IMR-90 (cell line): ENCODE data around the gene EDA. TPM values are rescaled to one million over a fixed set of nuclear protein-coding genes. Genes with fewer than 3 reads are reported as not detected.

Experiments
- ATAC-seq: fragments of 200-7000 bp; cut with Tn5 transposase; 2 replicates; pipeline ENCODE4 v1.9.1; 2020; ENCODE audit warnings: low read depth, mild to moderate bottlenecking, moderate library complexity
- BruUV-seq: library from RNA; stranded (reverse); fragments of 400-500 nt; replicated peaks from 2 replicates; lab custom pipeline; 2021; lab: Mats Ljungman, UMichigan
- CTCF ChIA-PET: fragments of 300-600 bp; formaldehyde crosslinking; extraction: SDS; loops from one replicate; lab custom pipeline; 2021; ENCODE audit warnings: antibody characterized with exemption; lab: Yijun Ruan, JAX
- POLR2A ChIA-PET: fragments of 300-600 bp; sonication (Branson Sonifier 250); formaldehyde crosslinking; loops from one replicate; lab custom pipeline; 2022; ENCODE audit warnings: antibody characterized with exemption; ENCODE audit not compliant: unreplicated experiment; lab: Charles Lee
- DNase-seq: peaks from one replicate; pipeline ENCODE4 v3.0.0; 2013
- H2AFZ ChIP-seq: replicated peaks from 2 replicates; pipeline ENCODE3; 2013; ENCODE audit warnings: low read length, mild to moderate bottlenecking; ENCODE audit not compliant: poor library complexity
- H2AK5ac ChIP-seq: 2 replicates; pipeline ENCODE4 v1.6.1; 2013; ENCODE audit warnings: low read depth, low read length, inconsistent platforms
- H2AK9ac ChIP-seq: replicated peaks from 2 replicates; pipeline ENCODE3; 2013; ENCODE audit warnings: mild to moderate bottlenecking, low read depth, low read length, moderate library complexity; ENCODE audit not compliant: poor library complexity
- H2BK120ac ChIP-seq: 2 replicates; pipeline ENCODE4 v1.6.1; 2013; ENCODE audit warnings: low read depth, low read length, inconsistent platforms
- H2BK15ac ChIP-seq: 3 replicates; pipeline ENCODE4 v1.6.1; 2013; ENCODE audit warnings: low read depth, low read length, inconsistent platforms
- H2BK20ac ChIP-seq: 2 replicates; pipeline ENCODE4 v1.6.1; 2013; ENCODE audit warnings: low read depth, mild to moderate bottlenecking, inconsistent platforms, low read length, moderate library complexity
- H2BK5ac ChIP-seq: 2 replicates; pipeline ENCODE4 v1.6.1; 2013; ENCODE audit warnings: mild to moderate bottlenecking, low read depth, low read length, inconsistent platforms; ENCODE audit not compliant: poor library complexity, severe bottlenecking
- H3K14ac ChIP-seq: replicated peaks from 2 replicates; pipeline ENCODE4 v1.6.1; 2013; ENCODE audit warnings: low read depth, low read length, inconsistent platforms
- H3K18ac ChIP-seq: 2 replicates; pipeline ENCODE4 v1.6.1; 2013; ENCODE audit warnings: low read depth, low read length, control low read depth
- H3K23ac ChIP-seq: 2 replicates; pipeline ENCODE4 v1.6.1; 2013; ENCODE audit warnings: low read depth, low read length, inconsistent platforms
- H3K27ac ChIP-seq: 2 replicates; pipeline ENCODE4 v1.5.1; 2013; ENCODE audit warnings: mild to moderate bottlenecking, control low read depth, low read length; ENCODE audit not compliant: insufficient read depth
- H3K27me3 ChIP-seq: 2 replicates; pipeline ENCODE4 v1.6.1; 2013; ENCODE audit warnings: low read length; ENCODE audit not compliant: control insufficient read depth, insufficient read depth
- H3K36me3 ChIP-seq: 2 replicates; pipeline ENCODE4 v1.6.1; 2013; ENCODE audit warnings: low read length, mixed read lengths; ENCODE audit not compliant: control insufficient read depth, insufficient read depth
- H3K4ac ChIP-seq: 2 replicates; pipeline ENCODE4 v1.6.1; 2013; ENCODE audit warnings: low read depth, low read length, inconsistent platforms
- H3K4me1 ChIP-seq: 2 replicates; pipeline ENCODE4 v1.6.1; 2013; ENCODE audit warnings: low read length, mixed read lengths; ENCODE audit not compliant: control insufficient read depth, insufficient read depth
- H3K4me2 ChIP-seq: 2 replicates; pipeline ENCODE4 v1.6.1; 2013; ENCODE audit warnings: low read depth, mild to moderate bottlenecking, control low read depth, low read length, moderate library complexity
- H3K4me3 ChIP-seq: 2 replicates; pipeline ENCODE4 v1.5.1; 2013; ENCODE audit warnings: low read depth, mild to moderate bottlenecking, control low read depth, low read length, moderate library complexity; ENCODE audit not compliant: insufficient read depth
- H3K56ac ChIP-seq: 2 replicates; pipeline ENCODE4 v1.6.1; 2013; ENCODE audit warnings: low read length, inconsistent platforms; ENCODE audit not compliant: insufficient read depth; ENCODE audit errors: extremely low read depth
- H3K79me1 ChIP-seq, 2 experiments: 2 replicates each; pipeline ENCODE4 v1.6.1; 2013; ENCODE audit warnings: low read length in 2 of 2, inconsistent platforms in 1 of 2, low read depth in 1 of 2
- H3K9ac ChIP-seq: 2 replicates; pipeline ENCODE4 v1.6.1; 2013; ENCODE audit warnings: low read depth, low read length, control low read depth
- H3K9me1 ChIP-seq: 2 replicates; pipeline ENCODE4 v1.6.1; 2013; ENCODE audit warnings: low read length, inconsistent platforms; ENCODE audit not compliant: insufficient read depth
- H3K9me3 ChIP-seq: 2 replicates; pipeline ENCODE4 v1.6.1; 2013; ENCODE audit warnings: low read length; ENCODE audit not compliant: control insufficient read depth, insufficient read depth
- H4K20me1 ChIP-seq: 2 replicates; pipeline ENCODE4 v1.6.1; 2013; ENCODE audit warnings: low read length, inconsistent platforms; ENCODE audit not compliant: insufficient read depth
- H4K5ac ChIP-seq: 2 replicates; pipeline ENCODE4 v1.6.1; 2013; ENCODE audit warnings: mild to moderate bottlenecking, low read depth, low read length, control low read depth
- H4K8ac ChIP-seq, 2 experiments: 2 replicates each; pipeline ENCODE4 v1.6.1; 2013; ENCODE audit warnings: low read depth in 2 of 2, low read length in 2 of 2, control low read depth in 1 of 2, inconsistent platforms in 1 of 2
- H4K91ac ChIP-seq: 2 replicates; pipeline ENCODE4 v1.6.1; 2013; ENCODE audit warnings: low read depth, low read length, inconsistent platforms; ENCODE audit not compliant: insufficient read depth
- RAD21 ChIP-seq: IDR thresholded peaks from 2 replicates; pipeline ENCODE4 v1.6.1; 2012; ENCODE audit warnings: low read length, improper control_type of control experiment
- dilution Hi-C: fragments of 300-500 bp; cut with HindIII; formaldehyde crosslinking; loops from one replicate; pipeline ENCODE4 v1.14.3; 2018; ENCODE audit warnings: low sequenced_read_pairs; ENCODE audit not compliant: unreplicated experiment
- in situ Hi-C: fragments of 300-500 bp; cut with MboI; formaldehyde crosslinking; loops from 3 replicates; pipeline ENCODE4 v1.14.3; 2019; ENCODE audit warnings: low sequenced_read_pairs, inconsistent platforms, mixed read lengths
- intact Hi-C: fragments of 100-400 bp; cut with micrococcal nuclease; formaldehyde crosslinking; loops from 2 replicates; pipeline ENCODE4 v1.10.0; 2022
- polyA plus RNA-seq, 3 experiments: library from polyadenylated mRNA; depleted of rRNA; stranded (reverse); fragments of >200 nt; gene quantifications; 2 replicates each; pipeline ENCODE4 v1.2.3, GENCODE V29; 2012; ENCODE audit warnings: low replicate concordance in 1 of 3
- total RNA-seq: library from RNA; depleted of rRNA; stranded (reverse); fragments of >200 nt; gene quantifications from 2 replicates; pipeline ENCODE4 v1.2.3, GENCODE V29; 2012
- TF ChIP-seq, protein P1 (sequence below): fragments of 150-350 bp; IDR thresholded peaks from 2 replicates; pipeline ENCODE4 v1.6.1; 2017; ENCODE audit warnings: mild to moderate bottlenecking, antibody characterized with exemption, low read length, low read depth

Gene EDA
- total and polyA plus RNA-seq, 2 of the 4 experiments (the other 2 are of a cell fraction), result under 0.01 TPM; not detected in 1

GRCh38 chrX:69607616-69608015 is 8.3 kb upstream of the EDA start:
- no peaks in the 10 kb centered on the region for H3K4me1 ChIP-seq
- ChIA-PET CTCF (no interaction called here), POLR2A (no interaction called here)

More at GRCh38 chrX:69607616-69608015, 8.3 kb upstream of the EDA start:
- no peak overlapping the region for H2BK5ac ChIP-seq
- no peak overlapping the region for H4K91ac ChIP-seq
- H3K4me3 ChIP-seq, result no peak overlapping the region
- H2BK20ac ChIP-seq, result no peak overlapping the region
- H2BK120ac ChIP-seq, result no peak overlapping the region
- H3K9me1 ChIP-seq, result no peaks in the 10 kb centered on the region
- BruUV-seq, result no TSS peak
- no peaks in the 10 kb centered on the region for H3K36me3 ChIP-seq
- H3K23ac ChIP-seq, result no peak overlapping the region
- DNase-seq, result no peak
- no peak for ATAC-seq
- H3K4me2 ChIP-seq, result no peak overlapping the region
- no peak overlapping the region for H3K27ac ChIP-seq
- H3K56ac ChIP-seq, result no peak overlapping the region
- no peaks in the 10 kb centered on the region for H3K79me1 ChIP-seq
- H3K4ac ChIP-seq, result no peak overlapping the region
- no peak overlapping the region for H2AFZ ChIP-seq
- H4K5ac ChIP-seq, result no peak overlapping the region
- no peaks in the 10 kb centered on the region for H4K20me1 ChIP-seq
- no peak overlapping the region for H4K8ac ChIP-seq
- TF ChIP-seq, protein P1, sequence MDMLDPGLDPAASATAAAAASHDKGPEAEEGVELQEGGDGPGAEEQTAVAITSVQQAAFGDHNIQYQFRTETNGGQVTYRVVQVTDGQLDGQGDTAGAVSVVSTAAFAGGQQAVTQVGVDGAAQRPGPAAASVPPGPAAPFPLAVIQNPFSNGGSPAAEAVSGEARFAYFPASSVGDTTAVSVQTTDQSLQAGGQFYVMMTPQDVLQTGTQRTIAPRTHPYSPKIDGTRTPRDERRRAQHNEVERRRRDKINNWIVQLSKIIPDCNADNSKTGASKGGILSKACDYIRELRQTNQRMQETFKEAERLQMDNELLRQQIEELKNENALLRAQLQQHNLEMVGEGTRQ, result no peak
- TF ChIP-seq RAD21, result no peak
- H3K14ac ChIP-seq, result no peak overlapping the region
- intact Hi-C loops, result no loop called here
- no peak overlapping the region for H3K18ac ChIP-seq
- dilution Hi-C loops, result no loop called here
- no peak overlapping the region for H3K9ac ChIP-seq
- no peak overlapping the region for H2BK15ac ChIP-seq
- no peak overlapping the region for H2AK9ac ChIP-seq
- in situ Hi-C loops, result no loop called here
- no peaks in the 10 kb centered on the region for H3K9me3 ChIP-seq
- peaks cover 6% of the 10 kb centered on the region; the same call in 1 of the 2 replicates for H3K27me3 ChIP-seq
- H2AK5ac ChIP-seq, result no peak overlapping the region
